DOHH2 (cell line): ENCODE measurements around the gene GLB1L2.

Source experiments
- H3F3A ChIP-seq: fragments of 200-600 bp; sonication (generic), shearing (Covaris generic); 2 replicates; pipeline ENCODE4 v1.6.0; 2016; ENCODE audit warnings: antibody characterized with exemption, mild to moderate bottlenecking; ENCODE audit not compliant: control insufficient read depth, insufficient read depth
- H3K27ac ChIP-seq: fragments of 200-600 bp; sonication (generic); 2 replicates; pipeline ENCODE4 v1.5.1; 2014; ENCODE audit warnings: low read depth, mild to moderate bottlenecking, low read length, moderate library complexity
- H3K27me3 ChIP-seq: fragments of 200-600 bp; sonication (generic); 2 replicates; pipeline ENCODE4 v1.6.1; 2014; ENCODE audit warnings: mild to moderate bottlenecking, low read length, mixed read lengths; ENCODE audit not compliant: control insufficient read depth
- H3K36me3 ChIP-seq: fragments of 200-600 bp; sonication (generic); 2 replicates; pipeline ENCODE4 v1.6.1; 2014; ENCODE audit warnings: mild to moderate bottlenecking, low read length, moderate library complexity, mixed read lengths; ENCODE audit not compliant: control insufficient read depth
- H3K4me1 ChIP-seq: fragments of 200-600 bp; sonication (generic); 2 replicates; pipeline ENCODE4 v1.6.1; 2014; ENCODE audit warnings: mild to moderate bottlenecking, low read length, mixed read lengths; ENCODE audit not compliant: control insufficient read depth
- H3K4me2 ChIP-seq: fragments of 200-600 bp; sonication (generic); 2 replicates; pipeline ENCODE4 v1.6.0; 2014; ENCODE audit warnings: mild to moderate bottlenecking, low read length, moderate library complexity
- H3K4me3 ChIP-seq: fragments of 200-600 bp; sonication (generic); 2 replicates; pipeline ENCODE4 v1.5.1; 2014; ENCODE audit warnings: mild to moderate bottlenecking, low read length, mixed read lengths
- H3K79me2 ChIP-seq: fragments of 200-600 bp; sonication (generic); 2 replicates; pipeline ENCODE4 v1.6.1; 2014; ENCODE audit warnings: mild to moderate bottlenecking, low read length, mixed read lengths; ENCODE audit not compliant: control insufficient read depth
- H3K9me2 ChIP-seq: fragments of 200-600 bp; sonication (generic); replicated peaks from 2 replicates; pipeline ENCODE4 v1.6.1; 2014; ENCODE audit warnings: mild to moderate bottlenecking, low read length, mixed read lengths; ENCODE audit not compliant: control insufficient read depth
- H3K9me3 ChIP-seq: fragments of 200-600 bp; sonication (generic); 2 replicates; pipeline ENCODE4 v1.6.1; 2014; ENCODE audit warnings: antibody characterized with exemption, low read length, mixed read lengths; ENCODE audit not compliant: control insufficient read depth, insufficient read depth
- H4K20me1 ChIP-seq: fragments of 200-600 bp; sonication (generic); 2 replicates; pipeline ENCODE4 v1.6.0; 2014; ENCODE audit warnings: low read depth, mild to moderate bottlenecking, antibody characterized with exemption, low read length, moderate library complexity; ENCODE audit not compliant: control insufficient read depth, insufficient read depth
- EZH2phosphoT487 ChIP-seq: fragments of 200-600 bp; sonication (generic); IDR thresholded peaks from 2 replicates; pipeline ENCODE4 v1.6.1; 2017; ENCODE audit warnings: borderline replicate concordance, mild to moderate bottlenecking, antibody characterized with exemption, low read length, moderate library complexity, mixed read lengths
- TF ChIP-seq, protein P1 (sequence below): fragments of 200-600 bp; sonication (generic); IDR thresholded peaks from one replicate; pipeline ENCODE4 v1.5.1; 2014; ENCODE audit warnings: antibody characterized with exemption, mild to moderate bottlenecking, low read depth, low read length; ENCODE audit not compliant: poor library complexity, severe bottlenecking

GLB1L2 gene

GRCh38 chr11:134387501-134387900 is 55.7 kb downstream of the GLB1L2 start:
- H3K9me3 ChIP-seq = no peaks in the 10 kb centered on the region

DNA sequence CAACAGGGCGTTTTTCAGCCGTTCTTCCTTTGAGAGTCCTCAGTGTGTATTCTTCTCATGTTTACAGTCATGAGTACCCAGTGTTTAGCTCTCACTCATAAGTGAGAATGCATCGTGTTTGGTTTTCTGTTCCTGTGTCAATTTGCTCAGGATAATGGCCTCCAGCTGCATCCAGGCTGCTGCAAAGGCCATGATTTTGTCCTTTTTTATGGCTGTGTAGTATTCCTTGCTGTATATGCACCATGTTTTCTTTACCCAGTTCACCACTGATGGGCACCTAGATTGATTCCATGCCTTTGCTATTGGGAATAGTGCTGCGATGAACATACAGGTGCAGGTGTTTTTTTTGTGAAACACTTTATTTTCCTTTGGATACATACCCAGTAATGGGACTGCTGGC is 56.8 kb downstream of the GLB1L2 start:
- Histone ChIP-seq H3K27ac (no peak overlapping the region), H3K4me3 (no peak overlapping the region), H3K9me2 (no peaks in the 10 kb centered on the region), H3K79me2 (no peaks in the 10 kb centered on the region), H3K27me3 (no peaks in the 10 kb centered on the region), H4K20me1 (no peaks in the 10 kb centered on the region), H3K36me3 (no peaks in the 10 kb centered on the region), H3K9me3 (no peaks in the 10 kb centered on the region), H3K4me1 (no peaks in the 10 kb centered on the region), H3F3A (no peaks in the 10 kb centered on the region), H3K4me2 (no peak overlapping the region)
- no peak for TF ChIP-seq EZH2phosphoT487
- TF ChIP-seq, protein P1, sequence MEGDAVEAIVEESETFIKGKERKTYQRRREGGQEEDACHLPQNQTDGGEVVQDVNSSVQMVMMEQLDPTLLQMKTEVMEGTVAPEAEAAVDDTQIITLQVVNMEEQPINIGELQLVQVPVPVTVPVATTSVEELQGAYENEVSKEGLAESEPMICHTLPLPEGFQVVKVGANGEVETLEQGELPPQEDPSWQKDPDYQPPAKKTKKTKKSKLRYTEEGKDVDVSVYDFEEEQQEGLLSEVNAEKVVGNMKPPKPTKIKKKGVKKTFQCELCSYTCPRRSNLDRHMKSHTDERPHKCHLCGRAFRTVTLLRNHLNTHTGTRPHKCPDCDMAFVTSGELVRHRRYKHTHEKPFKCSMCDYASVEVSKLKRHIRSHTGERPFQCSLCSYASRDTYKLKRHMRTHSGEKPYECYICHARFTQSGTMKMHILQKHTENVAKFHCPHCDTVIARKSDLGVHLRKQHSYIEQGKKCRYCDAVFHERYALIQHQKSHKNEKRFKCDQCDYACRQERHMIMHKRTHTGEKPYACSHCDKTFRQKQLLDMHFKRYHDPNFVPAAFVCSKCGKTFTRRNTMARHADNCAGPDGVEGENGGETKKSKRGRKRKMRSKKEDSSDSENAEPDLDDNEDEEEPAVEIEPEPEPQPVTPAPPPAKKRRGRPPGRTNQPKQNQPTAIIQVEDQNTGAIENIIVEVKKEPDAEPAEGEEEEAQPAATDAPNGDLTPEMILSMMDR = no peak

More at GRCh38 chr11:134387501-134387900, 55.7 kb downstream of the GLB1L2 start:
- Histone ChIP-seq H3K4me1 (no peaks in the 10 kb centered on the region), H3K4me3 (no peak overlapping the region), H3K27ac (no peak overlapping the region), H3K79me2 (no peaks in the 10 kb centered on the region), H3K9me2 (no peaks in the 10 kb centered on the region), H3F3A (no peaks in the 10 kb centered on the region), H4K20me1 (no peaks in the 10 kb centered on the region), H3K36me3 (no peaks in the 10 kb centered on the region), H3K27me3 (no peaks in the 10 kb centered on the region), H3K4me2 (no peak overlapping the region)
- TF ChIP-seq, protein P1 = no peak
- no peak for TF ChIP-seq EZH2phosphoT487

GRCh38 chr11:134389464-134390180 is 57.8 kb downstream of the GLB1L2 start:
- Histone ChIP-seq H3K79me2 (no peaks in the 10 kb centered on the region), H3K4me1 (no peaks in the 10 kb centered on the region), H3K36me3 (no peaks in the 10 kb centered on the region), H3K9me2 (no peaks in the 10 kb centered on the region), H3K9me3 (no peaks in the 10 kb centered on the region), H3K27me3 (no peaks in the 10 kb centered on the region), H3F3A (no peaks in the 10 kb centered on the region), H4K20me1 (no peaks in the 10 kb centered on the region), H3K4me2 (no peak overlapping the region), H3K4me3 (no peak overlapping the region), H3K27ac (no peak overlapping the region)
- TF ChIP-seq, protein P1 = no peak
- no peak for TF ChIP-seq EZH2phosphoT487
